GM13976 (cell line): ENCODE results near the gene PEX5L.

Experiments
- DNase-seq: peaks from one replicate; pipeline ENCODE4 v3.0.0; 2012; ENCODE audit warnings: low spot score
- in situ Hi-C: fragments of 300-500 bp; cut with MboI; formaldehyde crosslinking; loops from one replicate; pipeline ENCODE4 v1.12.0; 2022; ENCODE audit warnings: low sequenced_read_pairs, mixed read lengths, inconsistent platforms; ENCODE audit not compliant: unreplicated experiment
- TF ChIP-seq, protein P1 (sequence below): IDR thresholded peaks from 2 replicates; pipeline ENCODE4 v1.5.1; 2012; ENCODE audit warnings: borderline replicate concordance, mild to moderate bottlenecking; ENCODE audit not compliant: insufficient read depth; ENCODE audit errors: extremely low read depth, missing control alignments, control extremely low read depth

Gene PEX5L

DNA sequence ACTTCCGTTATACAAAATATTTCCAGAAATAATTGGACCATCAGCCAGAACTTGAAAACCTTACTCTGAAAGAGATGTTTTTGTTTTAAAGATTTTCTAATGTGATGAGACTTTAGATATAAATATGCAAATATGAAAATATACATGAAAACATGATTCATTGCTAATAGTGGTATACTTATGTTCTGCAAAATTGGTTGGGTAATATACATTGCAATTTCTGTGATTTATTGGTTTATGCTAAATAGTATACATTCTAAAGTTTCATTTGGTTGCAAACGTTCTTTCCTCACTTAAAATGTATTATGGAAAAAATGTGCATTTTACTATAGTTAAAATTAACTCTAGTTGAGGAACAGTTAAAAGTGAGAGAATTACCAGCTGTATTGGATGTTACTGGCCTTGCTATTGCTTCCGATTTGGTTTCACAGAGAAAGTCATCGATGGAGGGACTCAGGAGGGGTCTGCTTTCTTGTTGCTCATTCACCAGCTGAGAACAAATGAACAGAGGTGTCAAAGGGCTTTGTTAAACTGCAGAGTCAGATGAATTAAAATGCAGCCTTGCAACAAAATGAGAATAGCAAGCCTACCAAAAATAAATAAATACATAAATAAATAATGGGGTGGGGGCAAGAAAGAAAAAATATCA lies 149.3 kb downstream of the PEX5L start:
- in situ Hi-C loops = no loop called here
- TF ChIP-seq, protein P1, sequence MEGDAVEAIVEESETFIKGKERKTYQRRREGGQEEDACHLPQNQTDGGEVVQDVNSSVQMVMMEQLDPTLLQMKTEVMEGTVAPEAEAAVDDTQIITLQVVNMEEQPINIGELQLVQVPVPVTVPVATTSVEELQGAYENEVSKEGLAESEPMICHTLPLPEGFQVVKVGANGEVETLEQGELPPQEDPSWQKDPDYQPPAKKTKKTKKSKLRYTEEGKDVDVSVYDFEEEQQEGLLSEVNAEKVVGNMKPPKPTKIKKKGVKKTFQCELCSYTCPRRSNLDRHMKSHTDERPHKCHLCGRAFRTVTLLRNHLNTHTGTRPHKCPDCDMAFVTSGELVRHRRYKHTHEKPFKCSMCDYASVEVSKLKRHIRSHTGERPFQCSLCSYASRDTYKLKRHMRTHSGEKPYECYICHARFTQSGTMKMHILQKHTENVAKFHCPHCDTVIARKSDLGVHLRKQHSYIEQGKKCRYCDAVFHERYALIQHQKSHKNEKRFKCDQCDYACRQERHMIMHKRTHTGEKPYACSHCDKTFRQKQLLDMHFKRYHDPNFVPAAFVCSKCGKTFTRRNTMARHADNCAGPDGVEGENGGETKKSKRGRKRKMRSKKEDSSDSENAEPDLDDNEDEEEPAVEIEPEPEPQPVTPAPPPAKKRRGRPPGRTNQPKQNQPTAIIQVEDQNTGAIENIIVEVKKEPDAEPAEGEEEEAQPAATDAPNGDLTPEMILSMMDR = no peak
- DNase-seq = no peak

DNA sequence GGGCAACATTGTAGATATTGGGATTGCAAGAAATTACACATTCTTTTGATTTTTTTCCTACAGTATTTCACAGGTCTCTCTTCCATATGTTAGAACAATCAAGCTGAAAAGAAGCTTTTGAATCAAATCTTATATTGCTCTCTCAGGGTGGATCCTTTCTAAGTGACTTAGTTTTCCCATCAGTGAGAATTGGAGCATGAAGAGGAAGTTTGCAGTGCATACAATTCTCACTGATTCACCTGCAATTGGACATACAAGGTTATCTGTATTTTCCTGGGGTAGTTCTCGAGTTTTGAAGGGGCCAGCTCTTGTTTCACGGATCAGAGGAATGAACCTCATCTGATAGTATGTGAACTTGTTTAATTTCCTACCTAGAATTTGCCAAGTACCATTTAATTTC lies 150.8 kb downstream of the PEX5L start:
- in situ Hi-C loops = no loop called here
- no peak for DNase-seq
- TF ChIP-seq, protein P1 = no peak

DNA sequence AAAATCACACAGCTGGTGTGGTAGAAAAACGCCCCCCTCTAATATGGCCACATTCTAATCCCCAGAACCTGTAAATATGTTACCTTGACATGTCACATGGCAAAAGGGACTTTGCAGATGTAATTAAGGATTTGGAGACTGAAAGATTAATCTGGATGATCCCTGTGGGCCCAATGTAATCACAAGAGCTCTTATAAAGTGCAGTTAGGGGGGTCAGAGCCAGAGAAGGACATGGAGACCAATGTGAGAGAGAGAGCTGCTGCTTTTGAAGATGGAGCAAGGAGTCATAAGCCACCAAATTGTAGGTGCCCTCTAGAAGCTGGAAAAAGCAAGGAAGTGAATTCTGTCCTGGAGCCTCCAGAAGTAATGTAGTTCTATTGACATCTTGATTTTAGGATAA lies 152.6 kb downstream of the PEX5L start:
- in situ Hi-C loops = no loop called here
- DNase-seq = no peak
- TF ChIP-seq, protein P1 = no peak

DNA sequence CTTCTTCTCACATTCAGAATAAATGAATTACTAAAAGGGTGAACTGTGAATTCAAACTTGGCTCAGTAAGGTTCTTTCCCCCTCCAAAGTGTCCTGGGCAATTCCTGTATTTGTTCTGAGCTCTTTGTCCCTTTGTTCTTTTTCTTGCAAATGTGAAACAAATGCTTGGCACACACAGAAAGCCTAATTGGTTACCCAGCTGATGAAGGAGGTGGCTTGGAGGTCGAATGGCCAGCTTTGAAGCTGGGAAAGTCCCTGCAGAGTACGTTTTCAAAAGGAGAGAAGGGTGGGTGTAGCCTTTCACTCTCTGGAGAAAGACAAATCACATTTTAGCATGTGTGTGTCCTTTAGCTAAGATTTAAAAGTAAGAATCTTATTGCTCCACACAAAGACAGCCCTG lies 154.4 kb downstream of the PEX5L start:
- TF ChIP-seq, protein P1 = no peak
- in situ Hi-C loops = no loop called here
- peak; percentile 60 for DNase-seq

DNA sequence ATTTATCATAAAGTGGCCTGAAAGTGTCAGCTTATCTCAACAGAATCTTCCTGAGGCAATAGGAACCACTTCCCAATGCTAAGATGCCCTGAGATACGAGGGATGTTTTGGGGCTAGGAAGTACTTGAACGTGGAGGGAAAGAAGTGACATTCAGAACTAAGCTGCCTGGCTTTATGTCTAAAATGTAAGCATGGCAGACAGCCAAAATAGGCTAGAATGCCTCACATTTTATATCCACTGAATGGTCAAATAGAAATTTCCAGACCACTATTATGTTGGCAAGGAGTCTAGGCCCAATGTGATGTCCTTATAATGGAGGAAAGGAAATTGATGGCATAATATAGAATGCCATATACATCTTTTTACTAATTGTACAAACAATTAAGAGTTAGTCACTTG lies 154.9 kb downstream of the PEX5L start:
- TF ChIP-seq, protein P1 = no peak

DNA sequence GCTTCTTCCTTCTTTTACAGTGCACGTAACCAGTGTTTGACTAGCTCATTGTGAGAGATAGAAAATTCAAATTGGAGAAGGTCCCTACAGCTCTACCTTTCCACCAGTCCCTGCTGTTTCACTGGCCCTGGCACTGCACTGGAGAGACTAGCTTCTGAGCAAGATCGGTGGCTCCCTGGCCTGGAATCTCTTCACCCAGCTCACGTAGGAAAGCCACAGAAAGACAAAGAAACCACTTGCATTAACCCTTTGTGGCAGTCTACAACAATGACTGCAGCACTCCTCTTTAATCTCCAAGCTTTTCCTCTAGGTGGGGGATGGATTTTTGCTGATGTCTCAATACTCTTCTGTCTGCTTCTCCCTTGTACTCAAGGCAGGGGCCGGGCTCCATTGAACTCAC lies 155.9 kb downstream of the PEX5L start:
- no peak for DNase-seq
- TF ChIP-seq, protein P1 = no peak
- in situ Hi-C loops = no loop called here

More for the DNA sequence above, 154.9 kb downstream of the PEX5L start:
- in situ Hi-C loops = no loop called here
- no peak for DNase-seq
